Panc1 (cell line): ENCODE data around the gene AGAP1. TPM values are rescaled to one million over a fixed set of nuclear protein-coding genes. Genes with fewer than 3 reads are reported as not detected.

Experiments
- ATAC-seq: fragments of 200-7000 bp; cut with Tn5 transposase; 2 replicates; pipeline ENCODE4 v1.9.1; 2020; ENCODE audit warnings: mild to moderate bottlenecking, moderate library complexity
- BruUV-seq: library from RNA; stranded (reverse); fragments of 400-500 nt; replicated peaks from 2 replicates; lab custom pipeline; 2021; lab: Mats Ljungman, UMichigan
- CTCF ChIA-PET: fragments of 300-600 bp; sonication (Branson Sonifier 250); formaldehyde crosslinking; loops from one replicate; lab custom pipeline; 2022; ENCODE audit warnings: antibody characterized with exemption; lab: Charles Lee
- POLR2A ChIA-PET: fragments of 300-600 bp; sonication (Branson Sonifier 250); formaldehyde crosslinking; loops from one replicate; lab custom pipeline; 2022; ENCODE audit warnings: antibody characterized with exemption; lab: Charles Lee
- DNase-seq: peaks from one replicate; pipeline ENCODE4 v3.0.0-alpha.2; 2010; ENCODE audit warnings: low read depth, low spot score
- H3K27ac ChIP-seq: 2 replicates; pipeline ENCODE4 v1.5.1; 2011; ENCODE audit warnings: mild to moderate bottlenecking, low read length, inconsistent platforms
- H3K27me3 ChIP-seq: fragments of 200-500 bp; sonication (Bioruptor generic); 2 replicates; pipeline ENCODE4 v1.6.0; 2014; ENCODE audit warnings: low read length, inconsistent platforms; ENCODE audit not compliant: control insufficient read depth, insufficient read depth
- H3K36me3 ChIP-seq: fragments of 200-500 bp; sonication (Bioruptor generic); 2 replicates; pipeline ENCODE4 v1.5.1; 2014; ENCODE audit warnings: inconsistent platforms, mild to moderate bottlenecking, low read length, moderate library complexity; ENCODE audit not compliant: control insufficient read depth, insufficient read depth
- H3K4me1 ChIP-seq: 2 replicates; pipeline ENCODE4 v1.5.1; 2011; ENCODE audit warnings: inconsistent platforms, mild to moderate bottlenecking, low read length, moderate library complexity; ENCODE audit not compliant: control insufficient read depth, insufficient read depth
- H3K4me3 ChIP-seq, 2 experiments: 2 replicates each; pipeline ENCODE4 v1.5.1; 2011 to 2012; ENCODE audit warnings: low read depth in 2 of 2, low read length in 2 of 2, mild to moderate bottlenecking in 2 of 2, inconsistent platforms in 1 of 2, moderate library complexity in 1 of 2
- H3K9me3 ChIP-seq: fragments of 200-500 bp; sonication (Bioruptor generic); 2 replicates; pipeline ENCODE4 v1.5.1; 2014; ENCODE audit warnings: low read depth, mild to moderate bottlenecking, inconsistent platforms, low read length, moderate library complexity; ENCODE audit not compliant: control insufficient read depth, insufficient read depth
- POLR2AphosphoS5 ChIP-seq: IDR thresholded peaks from 2 replicates; pipeline ENCODE4 v1.6.1; 2012; ENCODE audit warnings: mild to moderate bottlenecking, low read depth, low read length, moderate library complexity
- SIN3A ChIP-seq: IDR thresholded peaks from 2 replicates; pipeline ENCODE4 v1.6.1; 2012; ENCODE audit warnings: low read depth, mild to moderate bottlenecking, low read length, moderate library complexity, borderline replicate concordance; ENCODE audit not compliant: insufficient read depth
- TCF7L2 ChIP-seq: IDR thresholded peaks from 2 replicates; pipeline ENCODE4 v1.6.1; 2011; ENCODE audit warnings: mild to moderate bottlenecking, low read depth, low read length, inconsistent platforms
- in situ Hi-C: cut with HindIII; loops from 2 replicates; pipeline ENCODE4 v1.10.0; 2016; ENCODE audit warnings: low sequenced_read_pairs, low pct_unique_long_range_greater_than_20kb
- intact Hi-C: fragments of 100-400 bp; cut with micrococcal nuclease; formaldehyde crosslinking; loops from one replicate; pipeline ENCODE4 v1.10.0; 2022; ENCODE audit not compliant: unreplicated experiment
- total RNA-seq: library from RNA; stranded (reverse); gene quantifications from one replicate; pipeline ENCODE4 v1.2.1, GENCODE V29; 2021; ENCODE audit not compliant: unreplicated experiment
- TF ChIP-seq, protein P1 (sequence below): fragments of 450-650 bp; IDR thresholded peaks from 2 replicates; pipeline ENCODE4 v1.5.1; 2017; ENCODE audit warnings: mild to moderate bottlenecking
- TF ChIP-seq, protein P2 (sequence below), 2 experiments: IDR thresholded peaks; 2 replicates each; pipeline ENCODE4 v1.6.1; 2011 to 2012; ENCODE audit warnings: low read depth in 2 of 2, control low read depth in 1 of 2, low read length in 1 of 2, mild to moderate bottlenecking in 1 of 2, moderate library complexity in 1 of 2; ENCODE audit not compliant: insufficient read depth in 1 of 2

The AGAP1 gene
- total RNA-seq, 1 experiment from 2014 or later: 38.9 TPM

DNA sequence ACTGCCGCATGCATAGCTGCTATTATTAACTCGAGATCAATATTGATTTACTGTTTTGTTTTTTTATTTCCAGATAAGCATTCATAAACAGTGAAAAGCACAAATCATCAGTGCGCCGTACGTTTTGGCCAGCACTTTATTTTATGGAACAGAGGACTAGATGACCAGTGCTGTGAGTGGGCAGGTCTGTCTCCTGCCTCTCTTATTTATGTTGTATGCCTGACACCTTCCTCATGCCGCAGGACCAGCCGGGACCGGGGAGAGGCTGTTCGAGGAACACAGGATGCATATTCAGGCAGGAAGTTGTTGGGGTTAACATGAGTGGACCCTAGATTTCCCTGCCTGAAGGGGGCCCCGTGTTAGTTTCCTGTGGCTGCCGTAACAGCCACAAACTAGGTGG, 72.6 kb downstream of the AGAP1 start:
- ChIA-PET POLR2A (no interaction called here), CTCF (no interaction called here)
- ATAC-seq: no peak
- Histone ChIP-seq H3K36me3 (no peaks in the 10 kb centered on the region), H3K9me3 (peaks cover 3% of the 10 kb centered on the region; the same call in 1 of the 2 replicates), H3K27ac (no peak overlapping the region), H3K27me3 (no peaks in the 10 kb centered on the region), H3K4me1 (peaks cover 12% of the 10 kb centered on the region; the same call in 1 of the 2 replicates), H3K4me3 (no peak overlapping the region)
- TF ChIP-seq POLR2AphosphoS5 (no peak), SIN3A (no peak), TCF7L2 (no peak)
- TF ChIP-seq, protein P1, sequence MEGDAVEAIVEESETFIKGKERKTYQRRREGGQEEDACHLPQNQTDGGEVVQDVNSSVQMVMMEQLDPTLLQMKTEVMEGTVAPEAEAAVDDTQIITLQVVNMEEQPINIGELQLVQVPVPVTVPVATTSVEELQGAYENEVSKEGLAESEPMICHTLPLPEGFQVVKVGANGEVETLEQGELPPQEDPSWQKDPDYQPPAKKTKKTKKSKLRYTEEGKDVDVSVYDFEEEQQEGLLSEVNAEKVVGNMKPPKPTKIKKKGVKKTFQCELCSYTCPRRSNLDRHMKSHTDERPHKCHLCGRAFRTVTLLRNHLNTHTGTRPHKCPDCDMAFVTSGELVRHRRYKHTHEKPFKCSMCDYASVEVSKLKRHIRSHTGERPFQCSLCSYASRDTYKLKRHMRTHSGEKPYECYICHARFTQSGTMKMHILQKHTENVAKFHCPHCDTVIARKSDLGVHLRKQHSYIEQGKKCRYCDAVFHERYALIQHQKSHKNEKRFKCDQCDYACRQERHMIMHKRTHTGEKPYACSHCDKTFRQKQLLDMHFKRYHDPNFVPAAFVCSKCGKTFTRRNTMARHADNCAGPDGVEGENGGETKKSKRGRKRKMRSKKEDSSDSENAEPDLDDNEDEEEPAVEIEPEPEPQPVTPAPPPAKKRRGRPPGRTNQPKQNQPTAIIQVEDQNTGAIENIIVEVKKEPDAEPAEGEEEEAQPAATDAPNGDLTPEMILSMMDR: no peak
- TF ChIP-seq, protein P2, sequence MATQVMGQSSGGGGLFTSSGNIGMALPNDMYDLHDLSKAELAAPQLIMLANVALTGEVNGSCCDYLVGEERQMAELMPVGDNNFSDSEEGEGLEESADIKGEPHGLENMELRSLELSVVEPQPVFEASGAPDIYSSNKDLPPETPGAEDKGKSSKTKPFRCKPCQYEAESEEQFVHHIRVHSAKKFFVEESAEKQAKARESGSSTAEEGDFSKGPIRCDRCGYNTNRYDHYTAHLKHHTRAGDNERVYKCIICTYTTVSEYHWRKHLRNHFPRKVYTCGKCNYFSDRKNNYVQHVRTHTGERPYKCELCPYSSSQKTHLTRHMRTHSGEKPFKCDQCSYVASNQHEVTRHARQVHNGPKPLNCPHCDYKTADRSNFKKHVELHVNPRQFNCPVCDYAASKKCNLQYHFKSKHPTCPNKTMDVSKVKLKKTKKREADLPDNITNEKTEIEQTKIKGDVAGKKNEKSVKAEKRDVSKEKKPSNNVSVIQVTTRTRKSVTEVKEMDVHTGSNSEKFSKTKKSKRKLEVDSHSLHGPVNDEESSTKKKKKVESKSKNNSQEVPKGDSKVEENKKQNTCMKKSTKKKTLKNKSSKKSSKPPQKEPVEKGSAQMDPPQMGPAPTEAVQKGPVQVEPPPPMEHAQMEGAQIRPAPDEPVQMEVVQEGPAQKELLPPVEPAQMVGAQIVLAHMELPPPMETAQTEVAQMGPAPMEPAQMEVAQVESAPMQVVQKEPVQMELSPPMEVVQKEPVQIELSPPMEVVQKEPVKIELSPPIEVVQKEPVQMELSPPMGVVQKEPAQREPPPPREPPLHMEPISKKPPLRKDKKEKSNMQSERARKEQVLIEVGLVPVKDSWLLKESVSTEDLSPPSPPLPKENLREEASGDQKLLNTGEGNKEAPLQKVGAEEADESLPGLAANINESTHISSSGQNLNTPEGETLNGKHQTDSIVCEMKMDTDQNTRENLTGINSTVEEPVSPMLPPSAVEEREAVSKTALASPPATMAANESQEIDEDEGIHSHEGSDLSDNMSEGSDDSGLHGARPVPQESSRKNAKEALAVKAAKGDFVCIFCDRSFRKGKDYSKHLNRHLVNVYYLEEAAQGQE (IDR thresholded peaks at IDR 0.05; ENCODE audit: insufficient read depth in 1 of 2, low read depth in 2 of 2, low read length in 1 of 2): no peak
- intact Hi-C loops: no loop called here
- BruUV-seq: no TSS peak
- in situ Hi-C loops: no loop called here
- no peak for DNase-seq

GRCh38 chr2:235566931-235567495, 73.2 kb downstream of the AGAP1 start:
- no TSS peak for BruUV-seq
- CTCF ChIA-PET: interaction anchor here (0.6 kb wide), 1 partner anchor 65 kb away, joined by 5 read pairs; no protein-coding TSS in a partner anchor

More at GRCh38 chr2:235566931-235567495, 73.2 kb downstream of the AGAP1 start:
- ATAC-seq (no peak), DNase-seq (no peak)
- H3K9me3 ChIP-seq: peaks cover 3% of the 10 kb centered on the region; the same call in 1 of the 2 replicates
- intact Hi-C loops: no loop called here
- no peak overlapping the region for H3K4me3 ChIP-seq
- no peak overlapping the region for H3K27ac ChIP-seq
- in situ Hi-C loops: no loop called here
- no peaks in the 10 kb centered on the region for H3K27me3 ChIP-seq
- H3K36me3 ChIP-seq: no peaks in the 10 kb centered on the region
- POLR2A ChIA-PET: no interaction called here
- H3K4me1 ChIP-seq: peaks cover 12% of the 10 kb centered on the region; the same call in 1 of the 2 replicates
- TF ChIP-seq SIN3A (no peak), POLR2AphosphoS5 (no peak), TCF7L2 (no peak)
- TF ChIP-seq, protein P2 (IDR thresholded peaks at IDR 0.05; ENCODE audit: insufficient read depth in 1 of 2, low read depth in 2 of 2, low read length in 1 of 2): no peak
- TF ChIP-seq, protein P1: no peak
